Measurements from ENCODE around the gene BLOC1S4. TPM values are rescaled to one million over a fixed set of nuclear protein-coding genes. Genes with fewer than 3 reads are reported as not detected.
A peak's percentile ranks its signal among the peaks of the same experiment; 100 is the strongest.

The BLOC1S4 gene
- total RNA-seq, 1 experiment from 2014 or later, result 14.9 TPM

DNA sequence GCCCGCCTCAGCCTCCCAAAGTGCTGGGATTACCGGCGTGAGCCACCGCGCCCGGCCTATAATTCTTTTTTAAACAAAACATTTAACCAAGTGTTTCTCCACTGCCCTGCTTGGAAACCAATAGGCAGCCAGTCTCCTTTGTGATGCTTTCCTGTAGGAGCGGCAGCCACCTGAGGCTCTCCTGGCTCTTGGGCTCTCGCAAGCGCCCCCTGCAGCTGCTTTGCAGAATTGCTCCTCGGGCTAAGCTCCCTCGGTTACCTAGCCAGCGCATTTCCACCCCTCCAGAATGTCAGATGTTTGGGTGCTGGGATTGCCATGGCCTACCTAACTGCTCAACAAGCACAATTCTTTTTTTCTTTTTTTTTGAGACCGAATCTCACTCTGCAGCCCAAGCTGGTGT is 14.6 kb upstream of the BLOC1S4 start:
- Histone ChIP-seq H2BK120ac (ENCODE audit: low read depth, low read length, poor library complexity, severe bottlenecking) (no peak overlapping the region), H3K4me1 (ENCODE audit: insufficient read depth, low read length) (no peaks in the 10 kb centered on the region), H3K9me3 (ENCODE audit: control insufficient read depth, low read depth, low read length) (no peaks in the 10 kb centered on the region), H2BK20ac (ENCODE audit: low read depth, low read length, poor library complexity, severe bottlenecking) (no peak overlapping the region), H2BK15ac (ENCODE audit: low read depth, low read length) (no peak overlapping the region), H3K4me2 (ENCODE audit: insufficient read depth, insufficient read length, low read length) (no peak overlapping the region), H4K20me1 (ENCODE audit: control insufficient read depth, insufficient read depth, insufficient read length) (no peaks in the 10 kb centered on the region), H3K23me2 (ENCODE audit: insufficient read length, low read depth, low read length, poor library complexity, severe bottlenecking) (no peaks in the 10 kb centered on the region), H3K23ac (ENCODE audit: insufficient read length, low read depth, low read length) (no peak overlapping the region), H2AFZ (ENCODE audit: low read length) (no peak overlapping the region), H3T11ph (ENCODE audit: low read length) (no peak overlapping the region), H4K5ac (ENCODE audit: insufficient read length, low read depth, low read length) (no peak overlapping the region), H3K56ac (ENCODE audit: insufficient read length, low read depth, low read length) (no peak overlapping the region), H3K79me2 (ENCODE audit: insufficient read depth, low read length) (peaks cover 8% of the 10 kb centered on the region; the same call in 1 of the 2 replicates), H2BK5ac (ENCODE audit: insufficient read length, low read length) (no peak overlapping the region), H3K79me1 (ENCODE audit: insufficient read depth, low read depth, low read length, poor library complexity, severe bottlenecking) (no peaks in the 10 kb centered on the region), H3K9ac (ENCODE audit: extremely low read depth, insufficient read length, low read length) (no peak overlapping the region), H3K27me3 (ENCODE audit: insufficient read depth, low read length) (no peaks in the 10 kb centered on the region), H4K91ac (ENCODE audit: insufficient read length, low read depth, low read length) (no peak overlapping the region), H3K27ac (ENCODE audit: insufficient read length, low read depth, low read length) (no peak overlapping the region), H4K8ac (replicated peaks; ENCODE audit: insufficient read length, low read depth, low read length) (no peak overlapping the region), H3K14ac (ENCODE audit: insufficient read depth, low read length) (no peak overlapping the region), H2AK5ac (ENCODE audit: insufficient read length, low read length) (no peak overlapping the region), H3K18ac (ENCODE audit: insufficient read length, low read depth, low read length) (no peak overlapping the region), H3K4ac (ENCODE audit: low read depth, low read length) (no peak overlapping the region), H2BK12ac (ENCODE audit: insufficient read length, low read depth, low read length) (no peak overlapping the region)
- no peaks in the 10 kb centered on the region for H3K27me3 Mint-ChIP-seq (ENCODE audit: low read depth)
- H3K4me1 Mint-ChIP-seq, result no peaks in the 10 kb centered on the region
- TF ChIP-seq, protein P1, sequence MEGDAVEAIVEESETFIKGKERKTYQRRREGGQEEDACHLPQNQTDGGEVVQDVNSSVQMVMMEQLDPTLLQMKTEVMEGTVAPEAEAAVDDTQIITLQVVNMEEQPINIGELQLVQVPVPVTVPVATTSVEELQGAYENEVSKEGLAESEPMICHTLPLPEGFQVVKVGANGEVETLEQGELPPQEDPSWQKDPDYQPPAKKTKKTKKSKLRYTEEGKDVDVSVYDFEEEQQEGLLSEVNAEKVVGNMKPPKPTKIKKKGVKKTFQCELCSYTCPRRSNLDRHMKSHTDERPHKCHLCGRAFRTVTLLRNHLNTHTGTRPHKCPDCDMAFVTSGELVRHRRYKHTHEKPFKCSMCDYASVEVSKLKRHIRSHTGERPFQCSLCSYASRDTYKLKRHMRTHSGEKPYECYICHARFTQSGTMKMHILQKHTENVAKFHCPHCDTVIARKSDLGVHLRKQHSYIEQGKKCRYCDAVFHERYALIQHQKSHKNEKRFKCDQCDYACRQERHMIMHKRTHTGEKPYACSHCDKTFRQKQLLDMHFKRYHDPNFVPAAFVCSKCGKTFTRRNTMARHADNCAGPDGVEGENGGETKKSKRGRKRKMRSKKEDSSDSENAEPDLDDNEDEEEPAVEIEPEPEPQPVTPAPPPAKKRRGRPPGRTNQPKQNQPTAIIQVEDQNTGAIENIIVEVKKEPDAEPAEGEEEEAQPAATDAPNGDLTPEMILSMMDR (conservative IDR thresholded peaks at IDR 0.05), result peak; percentile 84
- DNase-seq, result peak; percentile 91
- no peak overlapping the region for H3K27ac Mint-ChIP-seq
- peaks cover 26 to 41% (median 35%) of the 10 kb centered on the region in 3 experiments for H3K36me3 Mint-ChIP-seq (ENCODE audit: insufficient read depth in 1 of 3, low read depth in 3 of 3)
- H3K9me3 Mint-ChIP-seq, result peaks cover 9 to 20% of the 10 kb centered on the region in 2 experiments
- no peak overlapping the region for H3K4me3 Mint-ChIP-seq
- no CpG with 5 or more reads among the region's 13 CpGs for WGBS (ENCODE audit: extremely low coverage, insufficient read length, low lambda C conversion rate)
